H1 (cell line): ENCODE results near the gene NOC4L. TPM values are rescaled to one million over a fixed set of nuclear protein-coding genes. Genes with fewer than 3 reads are reported as not detected.

Source experiments
- CTCF ChIA-PET: fragments of 300-600 bp; sonication (Branson Sonifier 250); formaldehyde crosslinking; loops from one replicate; lab custom pipeline; 2021; ENCODE audit not compliant: partially characterized antibody; lab: Charles Lee
- POLR2A ChIA-PET: fragments of 300-600 bp; sonication (Branson Sonifier 250); formaldehyde crosslinking; loops from one replicate; lab custom pipeline; 2021; ENCODE audit warnings: inconsistent platforms; ENCODE audit not compliant: partially characterized antibody; lab: Charles Lee
- DNase-seq, 2 experiments: peaks; one replicate each; pipeline versions ENCODE4 v3.0.0 to v3.0.0-alpha.2; 2010 to 2022; ENCODE audit warnings: low spot score in 2 of 2, low read depth in 1 of 2, mixed read lengths in 1 of 2
- FAIRE-seq: peaks from 2 replicates; lab custom pipeline; 2011; peaks lifted over from hg19 to GRCh38; lab: Jason Lieb, UNC
- H2AFZ ChIP-seq: 2 replicates; pipeline ENCODE4 v1.8.1; 2012; ENCODE audit warnings: low read length, inconsistent platforms
- H2AK5ac ChIP-seq: 2 replicates; pipeline ENCODE4 v1.6.1; 2013; ENCODE audit warnings: low read depth, low read length
- H2BK120ac ChIP-seq: replicated peaks from 2 replicates; pipeline ENCODE3; 2013; ENCODE audit warnings: low read depth, low read length, inconsistent platforms
- H2BK12ac ChIP-seq: 2 replicates; pipeline ENCODE4 v1.6.1; 2013; ENCODE audit warnings: low read depth, low read length
- H2BK15ac ChIP-seq: 2 replicates; pipeline ENCODE4 v1.6.1; 2013; ENCODE audit warnings: low read length
- H2BK20ac ChIP-seq: 2 replicates; pipeline ENCODE4 v1.6.1; 2013; ENCODE audit warnings: low read length
- H2BK5ac ChIP-seq: 2 replicates; pipeline ENCODE4 v1.6.1; 2013; ENCODE audit warnings: low read depth, low read length
- H3K14ac ChIP-seq: 2 replicates; pipeline ENCODE4 v1.6.1; 2013; ENCODE audit warnings: inconsistent platforms; ENCODE audit not compliant: insufficient read length
- H3K18ac ChIP-seq: 2 replicates; pipeline ENCODE4 v1.6.1; 2013; ENCODE audit warnings: low read length; ENCODE audit errors: extremely low read depth
- H3K23ac ChIP-seq: 2 replicates; pipeline ENCODE4 v1.6.1; 2013; ENCODE audit warnings: inconsistent platforms; ENCODE audit not compliant: insufficient read length
- H3K23me2 ChIP-seq: 2 replicates; pipeline ENCODE4 v1.6.1; 2013; ENCODE audit warnings: low read depth, low read length
- H3K27ac ChIP-seq: 2 replicates; pipeline ENCODE4 v1.6.1; 2011; ENCODE audit warnings: low read depth, low read length, inconsistent platforms
- H3K27me3 ChIP-seq, 4 experiments: replicated peaks in 1 of 4; 1 replicate in 1 of 4; 2 replicates in 3 of 4; pipeline versions ENCODE4 v1.6.1 to v1.8.1; 2011 to 2013; ENCODE audit warnings: low read length in 3 of 4, mild to moderate bottlenecking in 3 of 4, inconsistent platforms in 2 of 4, mixed read lengths in 2 of 4, moderate library complexity in 1 of 4; ENCODE audit not compliant: control insufficient read depth in 3 of 4, insufficient read depth in 3 of 4; ENCODE audit errors: extremely low read depth in 1 of 4
- H3K36me3 ChIP-seq, 4 experiments: 2 replicates each; pipeline versions ENCODE4 v1.6.1 to v1.8.1; 2011 to 2013; ENCODE audit warnings: mild to moderate bottlenecking in 4 of 4, low read length in 3 of 4, moderate library complexity in 2 of 4, control low read depth in 1 of 4, inconsistent platforms in 1 of 4; ENCODE audit not compliant: insufficient read depth in 4 of 4, control insufficient read depth in 2 of 4
- H3K4ac ChIP-seq: replicated peaks from 2 replicates; pipeline ENCODE3; 2013; ENCODE audit warnings: low read length, low read depth, mixed read lengths, inconsistent platforms; ENCODE audit not compliant: insufficient read length
- H3K4me1 ChIP-seq, 4 experiments: replicated peaks in 1 of 4; 1 replicate in 1 of 4; 2 replicates in 3 of 4; pipeline versions ENCODE4 v1.6.1 to v1.8.1; 2011 to 2013; ENCODE audit warnings: low read length in 3 of 4, inconsistent platforms in 2 of 4, mixed read lengths in 1 of 4; ENCODE audit not compliant: insufficient read depth in 4 of 4, control insufficient read depth in 3 of 4
- H3K4me2 ChIP-seq, 2 experiments: 2 replicates each; pipeline versions ENCODE4 v1.6.1 to v1.8.1; 2011 to 2013; ENCODE audit warnings: low read depth in 2 of 2, low read length in 2 of 2, control low read depth in 1 of 2, inconsistent platforms in 1 of 2, mild to moderate bottlenecking in 1 of 2; ENCODE audit not compliant: insufficient read depth in 1 of 2
- H3K4me3 ChIP-seq, 4 experiments: fragments of 200-600, 300-600 bp in 1 of 4; sonication (generic), shearing (Covaris generic), sonication (Bioruptor Twin) in 1 of 4; 2 replicates each; pipeline versions ENCODE4 v1.5.1 to v1.8.1; 2011 to 2016; ENCODE audit warnings: low read length in 4 of 4, low read depth in 3 of 4, control low read depth in 2 of 4, inconsistent platforms in 2 of 4, mild to moderate bottlenecking in 2 of 4, mixed read lengths in 1 of 4, moderate library complexity in 1 of 4; ENCODE audit not compliant: insufficient read depth in 2 of 4; ENCODE audit errors: extremely low read depth in 1 of 4
- H3K56ac ChIP-seq: replicated peaks from 2 replicates; pipeline ENCODE3; 2013; ENCODE audit warnings: low read depth, mild to moderate bottlenecking, mixed read lengths, low read length, inconsistent platforms; ENCODE audit not compliant: insufficient read length
- H3K79me1 ChIP-seq: 2 replicates; pipeline ENCODE4 v1.6.1; 2013; ENCODE audit warnings: low read depth, low read length, control low read depth
- H3K79me2 ChIP-seq, 2 experiments: 2 replicates each; pipeline versions ENCODE4 v1.6.1 to v1.8.1; 2012 to 2013; ENCODE audit warnings: low read length in 2 of 2, mild to moderate bottlenecking in 2 of 2, inconsistent platforms in 1 of 2; ENCODE audit not compliant: insufficient read depth in 2 of 2, control insufficient read depth in 1 of 2
- H3K9ac ChIP-seq, 4 experiments: replicated peaks in 1 of 4; 1 replicate in 1 of 4; 2 replicates in 3 of 4; pipeline versions ENCODE4 v1.6.1 to v1.8.1; 2011 to 2013; ENCODE audit warnings: low read depth in 3 of 4, low read length in 3 of 4, control low read depth in 2 of 4, mild to moderate bottlenecking in 2 of 4, moderate library complexity in 2 of 4, inconsistent platforms in 1 of 4; ENCODE audit errors: extremely low read depth in 1 of 4
- H3K9me3 ChIP-seq, 2 experiments: 2 replicates each; pipeline versions ENCODE4 v1.6.1 to v1.8.1; 2012 to 2013; ENCODE audit warnings: mild to moderate bottlenecking in 2 of 2, moderate library complexity in 2 of 2, control low read depth in 1 of 2, inconsistent platforms in 1 of 2, low read depth in 1 of 2, low read length in 1 of 2, mixed read lengths in 1 of 2; ENCODE audit not compliant: insufficient read depth in 2 of 2
- H4K20me1 ChIP-seq, 2 experiments: replicated peaks in 1 of 2; 2 replicates each; pipeline versions ENCODE3 to v1.8.1; 2011 to 2013; ENCODE audit warnings: inconsistent platforms in 2 of 2, low read length in 2 of 2, mild to moderate bottlenecking in 1 of 2; ENCODE audit not compliant: insufficient read depth in 2 of 2, control insufficient read depth in 1 of 2
- H4K5ac ChIP-seq: 2 replicates; pipeline ENCODE4 v1.6.1; 2013; ENCODE audit warnings: low read length, low read depth, mixed read lengths, inconsistent platforms; ENCODE audit not compliant: insufficient read length
- H4K8ac ChIP-seq: 2 replicates; pipeline ENCODE4 v1.8.0; 2013; ENCODE audit warnings: mild to moderate bottlenecking, moderate library complexity, low read length, inconsistent platforms; ENCODE audit not compliant: insufficient read depth; ENCODE audit errors: extremely low read depth
- H4K91ac ChIP-seq: replicated peaks from 2 replicates; pipeline ENCODE3; 2013; ENCODE audit warnings: low read length, mixed read lengths, inconsistent platforms; ENCODE audit not compliant: insufficient read length
- TAF1 ChIP-seq: IDR thresholded peaks from 2 replicates; pipeline ENCODE4 v1.6.1; 2011; ENCODE audit warnings: mild to moderate bottlenecking, low read depth, low read length
- TBP ChIP-seq: IDR thresholded peaks from 2 replicates; pipeline ENCODE4 v1.6.1; 2011; ENCODE audit warnings: low read depth, low read length, improper control_type of control experiment
- whole genome bisulfite sequencing, 2 experiments: shearing (Covaris generic) in 1 of 2; methylation state at CpG; one replicate each; pipeline versions ENCODE4 v1.1.6 to v1.1.7; 2013 to 2015; ENCODE audit warnings: low lambda C conversion rate in 2 of 2, mixed read lengths in 2 of 2, inconsistent platforms in 1 of 2, low coverage in 1 of 2, missing lambda C conversion rate in 1 of 2; ENCODE audit not compliant: insufficient replicate concordance in 2 of 2, insufficient coverage in 1 of 2, insufficient read length in 1 of 2; ENCODE audit errors: extremely low coverage in 1 of 2, missing lambda C conversion rate in 1 of 2; 5-methylcytosine and 5-hydroxymethylcytosine counted together
- polyA plus RNA-seq, 7 experiments: library from polyadenylated mRNA; depleted of rRNA in 3 of 7; stranded (reverse) in 5 of 7; unstranded in 2 of 7; fragments of >200 nt in 5 of 7; fragments of 200-250 nt in 2 of 7; gene quantifications; 1 replicate in 5 of 7; 2 replicates in 1 of 7; 4 replicates in 1 of 7; pipeline versions ENCODE4 v1.2.1 to v1.2.3, GENCODE V29; 2011 to 2013; ENCODE audit warnings: missing spikeins in 2 of 7, mixed read lengths in 2 of 7
- total RNA-seq: library from RNA; stranded (reverse); fragmentation: NEBNext Ultra II Directional; extraction: Animal tissue kit (Norgen Biotek cat#: 25700); gene quantifications from 2 replicates; pipeline ENCODE4 v1.2.1, GENCODE V29; 2021
- TF ChIP-seq, protein P1 (sequence below), 3 experiments: IDR thresholded peaks; 1 replicate in 2 of 3; 2 replicates in 1 of 3; pipeline versions ENCODE4 v1.5.1 to v1.6.1; 2011; ENCODE audit warnings: low read length in 3 of 3, mild to moderate bottlenecking in 3 of 3, inconsistent platforms in 2 of 3, low read depth in 1 of 3, moderate library complexity in 1 of 3; ENCODE audit not compliant: insufficient read depth in 1 of 3; ENCODE audit errors: control extremely low read depth in 1 of 3

The NOC4L gene
- total and polyA plus RNA-seq, 2 of the 8 experiments (the other 6 are each of a cell fraction or from before 2014, with no cell fraction given): 26.8 to 40.3 TPM

GRCh38 chr12:132162508-132163031 lies 18.3 kb downstream of the NOC4L start:
- Histone ChIP-seq H3K14ac (no peak overlapping the region), H3K27me3 (peaks cover 0 to 7% (median 2%) of the 10 kb centered on the region in 4 experiments; a peak in 4 of 7 replicates), H2BK15ac (no peak overlapping the region), H3K27ac (no peak overlapping the region), H3K4me1 (no peaks in the 10 kb centered on the region; a peak in 1 of 7 replicates), H4K8ac (no peak overlapping the region), H3K4me3 (no peak overlapping the region), H3K9ac (no peak overlapping the region), H3K18ac (no peak overlapping the region), H3K9me3 (peaks cover 0 to 5% of the 10 kb centered on the region in 2 experiments; a peak in 2 of 4 replicates), H4K5ac (no peak overlapping the region), H4K20me1 (peaks cover 0 to 17% of the 10 kb centered on the region in 2 experiments), H2AFZ (no peak overlapping the region), H2BK20ac (no peak overlapping the region), H4K91ac (no peak overlapping the region), H2BK12ac (no peak overlapping the region)
- 82% methylated on average over 16 of the region's 17 CpGs; no CpG with 5 or more reads in 1 of the 2 experiments for WGBS, 2 experiments
- CTCF ChIA-PET: interaction anchor here (1.2 to 2.8 kb wide), 6 partner anchors 12 to 251 kb away, joined by 3 to 9 read pairs (median 4); no protein-coding TSS in a partner anchor
- DNase-seq: no peak
- TF ChIP-seq TBP: no peak
- TF ChIP-seq TAF1: no peak
- TF ChIP-seq, protein P1, sequence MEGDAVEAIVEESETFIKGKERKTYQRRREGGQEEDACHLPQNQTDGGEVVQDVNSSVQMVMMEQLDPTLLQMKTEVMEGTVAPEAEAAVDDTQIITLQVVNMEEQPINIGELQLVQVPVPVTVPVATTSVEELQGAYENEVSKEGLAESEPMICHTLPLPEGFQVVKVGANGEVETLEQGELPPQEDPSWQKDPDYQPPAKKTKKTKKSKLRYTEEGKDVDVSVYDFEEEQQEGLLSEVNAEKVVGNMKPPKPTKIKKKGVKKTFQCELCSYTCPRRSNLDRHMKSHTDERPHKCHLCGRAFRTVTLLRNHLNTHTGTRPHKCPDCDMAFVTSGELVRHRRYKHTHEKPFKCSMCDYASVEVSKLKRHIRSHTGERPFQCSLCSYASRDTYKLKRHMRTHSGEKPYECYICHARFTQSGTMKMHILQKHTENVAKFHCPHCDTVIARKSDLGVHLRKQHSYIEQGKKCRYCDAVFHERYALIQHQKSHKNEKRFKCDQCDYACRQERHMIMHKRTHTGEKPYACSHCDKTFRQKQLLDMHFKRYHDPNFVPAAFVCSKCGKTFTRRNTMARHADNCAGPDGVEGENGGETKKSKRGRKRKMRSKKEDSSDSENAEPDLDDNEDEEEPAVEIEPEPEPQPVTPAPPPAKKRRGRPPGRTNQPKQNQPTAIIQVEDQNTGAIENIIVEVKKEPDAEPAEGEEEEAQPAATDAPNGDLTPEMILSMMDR (IDR thresholded peaks at IDR 0.05; ENCODE audit: control extremely low read depth in 1 of 3, insufficient read depth in 1 of 3, low read depth in 1 of 3, low read length in 3 of 3): no peak
- TF ChIP-seq, all 59 proteins: peak for 0
- no peak overlapping the region for H3K23ac ChIP-seq
- peaks cover 3 to 8% (median 4%) of the 10 kb centered on the region in 4 experiments; a peak in 4 of 8 replicates for H3K36me3 ChIP-seq
- FAIRE-seq: no peak
- no peak overlapping the region for H3K4ac ChIP-seq
- peaks cover 2% of the 10 kb centered on the region; the same call in 1 of the 2 replicates for H3K79me1 ChIP-seq
- H3K79me2 ChIP-seq: peaks cover 0 to 3% of the 10 kb centered on the region in 2 experiments; a peak in 1 of 4 replicates
- H3K4me2 ChIP-seq: no peak overlapping the region
- H2BK120ac ChIP-seq: no peak overlapping the region
- H3K56ac ChIP-seq: no peak overlapping the region
- POLR2A ChIA-PET: interaction anchor here (1.3 to 2.1 kb wide), 2 partner anchors 12 to 26 kb away, joined by 3 to 10 read pairs; no protein-coding TSS in a partner anchor
- H2BK5ac ChIP-seq: no peak overlapping the region
- no peak overlapping the region for H2AK5ac ChIP-seq
- H3K23me2 ChIP-seq: peaks cover 23% of the 10 kb centered on the region
